SK-N-SH (cell line): ENCODE data around the gene LPP. TPM values are rescaled to one million over a fixed set of nuclear protein-coding genes. Genes with fewer than 3 reads are reported as not detected.

ENCODE experiments used
- CTCF ChIA-PET: fragments of 300-600, 350-600 bp; formaldehyde crosslinking; extraction: SDS; loops from one replicate; lab custom pipeline; 2021; lab: Yijun Ruan, JAX
- POLR2A ChIA-PET: fragments of 350-600 bp; sonication (Branson Sonifier 250); formaldehyde crosslinking; extraction: SDS; loops from one replicate; lab custom pipeline; 2020; ENCODE audit warnings: antibody characterized with exemption, inconsistent platforms; lab: Yijun Ruan, JAX
- DNase-seq: peaks from one replicate; pipeline ENCODE4 v3.0.0; 2012
- H2AFZ ChIP-seq: fragments of 200-600 bp; sonication (generic); 2 replicates; pipeline ENCODE4 v1.8.1; 2016; ENCODE audit warnings: antibody characterized with exemption, mild to moderate bottlenecking, low read depth
- H3F3A ChIP-seq: fragments of 200-600 bp; sonication (generic); replicated peaks from 2 replicates; pipeline ENCODE3; 2016; ENCODE audit warnings: antibody characterized with exemption, mild to moderate bottlenecking; ENCODE audit not compliant: insufficient read depth
- H3K27ac ChIP-seq, 2 experiments: fragments of 200-500 bp in 1 of 2; fragments of 200-600 bp in 1 of 2; sonication (Bioruptor generic) in 1 of 2; sonication (generic), shearing (Covaris generic) in 1 of 2; 2 replicates each; pipeline versions ENCODE4 v1.5.1 to v1.6.1; 2014 to 2016; ENCODE audit warnings: low read depth in 2 of 2, inconsistent platforms in 1 of 2, low read length in 1 of 2, mild to moderate bottlenecking in 1 of 2, mixed read lengths in 1 of 2
- H3K27me3 ChIP-seq: fragments of 200-600 bp; sonication (generic), shearing (Covaris generic); 2 replicates; pipeline ENCODE4 v1.6.1; 2016; ENCODE audit warnings: mixed run types; ENCODE audit not compliant: insufficient read depth
- H3K36me3 ChIP-seq, 2 experiments: fragments of 200-500 bp in 1 of 2; fragments of 200-600 bp in 1 of 2; sonication (Bioruptor generic) in 1 of 2; sonication (generic) in 1 of 2; replicated peaks in 1 of 2; 2 replicates each; pipeline versions ENCODE3 to v1.5.1; 2014 to 2016; ENCODE audit warnings: low read length in 1 of 2, mild to moderate bottlenecking in 1 of 2; ENCODE audit not compliant: insufficient read depth in 2 of 2, control insufficient read depth in 1 of 2
- H3K4me1 ChIP-seq, 2 experiments: fragments of 200-500 bp in 1 of 2; fragments of 200-600 bp in 1 of 2; sonication (Bioruptor generic) in 1 of 2; sonication (generic), shearing (Covaris generic) in 1 of 2; 2 replicates each; pipeline versions ENCODE4 v1.5.1 to v1.6.1; 2014 to 2016; ENCODE audit warnings: low read depth in 1 of 2, low read length in 1 of 2, mixed run types in 1 of 2; ENCODE audit not compliant: insufficient read depth in 2 of 2, control insufficient read depth in 1 of 2
- H3K4me2 ChIP-seq: fragments of 200-600 bp; sonication (generic), shearing (Covaris generic); 2 replicates; pipeline ENCODE4 v1.6.1; 2017; ENCODE audit warnings: mixed run types
- H3K4me3 ChIP-seq, 2 experiments: fragments of 200-500 bp in 1 of 2; fragments of 200-600 bp in 1 of 2; sonication (Bioruptor generic) in 1 of 2; sonication (generic), shearing (Covaris generic) in 1 of 2; 2 replicates each; pipeline versions ENCODE4 v1.5.1 to v1.8.1; 2014 to 2016; ENCODE audit warnings: low read depth in 2 of 2, inconsistent platforms in 1 of 2, low read length in 1 of 2, mild to moderate bottlenecking in 1 of 2, mixed read lengths in 1 of 2, moderate library complexity in 1 of 2
- H3K79me2 ChIP-seq: fragments of 200-600 bp; sonication (generic); 2 replicates; pipeline ENCODE4 v1.8.1; 2017; ENCODE audit warnings: mild to moderate bottlenecking; ENCODE audit not compliant: insufficient read depth
- H3K9ac ChIP-seq: fragments of 200-600 bp; sonication (generic); 2 replicates; pipeline ENCODE4 v1.6.1; 2017; ENCODE audit warnings: mixed run types
- H3K9me2 ChIP-seq: fragments of 200-600 bp; sonication (generic); 2 replicates; pipeline ENCODE4 v1.6.1; 2017; ENCODE audit warnings: mixed run types
- H3K9me3 ChIP-seq: fragments of 200-600 bp; sonication (generic); 2 replicates; pipeline ENCODE4 v1.6.1; 2017; ENCODE audit warnings: mixed run types, mild to moderate bottlenecking, moderate library complexity
- H4K20me1 ChIP-seq: fragments of 200-600 bp; sonication (generic); 2 replicates; pipeline ENCODE4 v1.6.1; 2017; ENCODE audit warnings: mild to moderate bottlenecking, mixed run types; ENCODE audit not compliant: insufficient read depth
- CHD2 ChIP-seq: fragments of 150-350 bp; IDR thresholded peaks from 2 replicates; pipeline ENCODE4 v1.6.1; 2018; ENCODE audit warnings: low read length; ENCODE audit not compliant: partially characterized antibody
- FOSL2 ChIP-seq: IDR thresholded peaks from 2 replicates; pipeline ENCODE4 v1.4.0; 2012; ENCODE audit warnings: low read depth, mild to moderate bottlenecking, moderate library complexity, borderline replicate concordance
- FOXJ3 ChIP-seq: sonication (generic); formaldehyde crosslinking; IDR thresholded peaks from 2 replicates; pipeline ENCODE4 v1.5.1; 2020; ENCODE audit warnings: mild to moderate bottlenecking, missing genetic modification reagents
- JUND ChIP-seq: IDR thresholded peaks from 2 replicates; pipeline ENCODE4 v1.4.0; 2012
- MEF2A ChIP-seq: IDR thresholded peaks from 2 replicates; pipeline ENCODE4 v1.4.0; 2012; ENCODE audit warnings: low read depth, borderline replicate concordance
- TCF12 ChIP-seq: IDR thresholded peaks from 2 replicates; pipeline ENCODE4 v1.4.0; 2012
- WGBS: methylation state at CpG from one replicate; pipeline ENCODE4 v1.1.6; 2017; ENCODE audit warnings: low lambda C conversion rate; 5-methylcytosine and 5-hydroxymethylcytosine counted together
- polyA plus RNA-seq, 3 experiments: library from polyadenylated mRNA; depleted of rRNA; stranded (reverse); fragments of >200 nt; gene quantifications; 2 replicates each; pipeline ENCODE4 v1.2.3, GENCODE V29; 2012
- TF ChIP-seq, protein P1 (sequence below): IDR thresholded peaks from 2 replicates; pipeline ENCODE4; 2012
- TF ChIP-seq, protein P2 (sequence below): fragments of 150-350 bp; IDR thresholded peaks from 2 replicates; pipeline ENCODE4 v1.6.1; 2017; ENCODE audit warnings: antibody characterized with exemption, low read length, low read depth, borderline replicate concordance
- TF ChIP-seq, protein P3 (sequence below): IDR thresholded peaks from 2 replicates; pipeline ENCODE4 v1.6.1; 2012; ENCODE audit warnings: mild to moderate bottlenecking, low read depth, low read length, moderate library complexity
- TF ChIP-seq, protein P4 (sequence below): IDR thresholded peaks from 2 replicates; pipeline ENCODE4 v1.4.0; 2012; ENCODE audit warnings: low read depth, borderline replicate concordance

LPP gene
- polyA plus RNA-seq, 1 of the 3 experiments (the other 2 are of a cell fraction): 6.6 TPM

DNA sequence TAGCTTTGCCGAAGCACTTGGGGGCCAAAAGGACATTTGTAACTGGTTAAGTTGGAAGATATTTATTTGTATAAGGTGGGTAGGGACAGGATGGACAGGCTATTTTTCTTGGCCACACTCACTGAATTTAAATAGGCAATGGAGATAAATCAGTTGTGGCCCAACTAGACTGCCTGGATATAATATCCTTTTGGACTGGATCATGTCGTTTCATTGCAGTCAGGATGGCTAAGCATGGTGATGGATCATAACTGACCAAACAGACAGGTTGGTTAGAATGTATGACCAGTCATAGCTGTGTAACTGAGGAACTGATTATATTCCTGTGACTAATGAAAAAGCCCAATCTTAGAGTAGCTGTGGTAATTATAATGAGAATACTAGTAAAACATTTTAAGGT lies 284.0 kb downstream of the LPP start:
- WGBS: 38% methylated on average over 2 of the region's 2 CpGs
- H3K9ac ChIP-seq: no peak overlapping the region
- CTCF ChIA-PET: no interaction called here
- no peak overlapping the region for H3K4me3 ChIP-seq
- H3K27ac ChIP-seq: no peak overlapping the region
- peaks cover 0 to 4% of the 10 kb centered on the region in 2 experiments for H3K36me3 ChIP-seq
- DNase-seq: no peak
- POLR2A ChIA-PET: no interaction called here
- peaks cover 0 to 15% of the 10 kb centered on the region in 2 experiments; a peak in 1 of 4 replicates for H3K4me1 ChIP-seq
- no peaks in the 10 kb centered on the region for H3K27me3 ChIP-seq
- H3K4me2 ChIP-seq: no peak overlapping the region
- no peaks in the 10 kb centered on the region for H3K9me2 ChIP-seq
- peaks cover 55% of the 10 kb centered on the region for H3K79me2 ChIP-seq
- H4K20me1 ChIP-seq: no peaks in the 10 kb centered on the region
- H2AFZ ChIP-seq: no peak overlapping the region
- TF ChIP-seq, protein P1, sequence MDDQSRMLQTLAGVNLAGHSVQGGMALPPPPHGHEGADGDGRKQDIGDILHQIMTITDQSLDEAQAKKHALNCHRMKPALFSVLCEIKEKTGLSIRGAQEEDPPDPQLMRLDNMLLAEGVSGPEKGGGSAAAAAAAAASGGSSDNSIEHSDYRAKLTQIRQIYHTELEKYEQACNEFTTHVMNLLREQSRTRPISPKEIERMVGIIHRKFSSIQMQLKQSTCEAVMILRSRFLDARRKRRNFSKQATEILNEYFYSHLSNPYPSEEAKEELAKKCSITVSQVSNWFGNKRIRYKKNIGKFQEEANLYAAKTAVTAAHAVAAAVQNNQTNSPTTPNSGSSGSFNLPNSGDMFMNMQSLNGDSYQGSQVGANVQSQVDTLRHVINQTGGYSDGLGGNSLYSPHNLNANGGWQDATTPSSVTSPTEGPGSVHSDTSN: no peak
- TF ChIP-seq CHD2 (no peak), TCF12 (peak; percentile 30; the same call in 1 of the 2 replicates), FOXJ3 (CRISPR knock-in tag) (no peak), MEF2A (no peak)
- TF ChIP-seq, protein P2, sequence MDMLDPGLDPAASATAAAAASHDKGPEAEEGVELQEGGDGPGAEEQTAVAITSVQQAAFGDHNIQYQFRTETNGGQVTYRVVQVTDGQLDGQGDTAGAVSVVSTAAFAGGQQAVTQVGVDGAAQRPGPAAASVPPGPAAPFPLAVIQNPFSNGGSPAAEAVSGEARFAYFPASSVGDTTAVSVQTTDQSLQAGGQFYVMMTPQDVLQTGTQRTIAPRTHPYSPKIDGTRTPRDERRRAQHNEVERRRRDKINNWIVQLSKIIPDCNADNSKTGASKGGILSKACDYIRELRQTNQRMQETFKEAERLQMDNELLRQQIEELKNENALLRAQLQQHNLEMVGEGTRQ: no peak
- TF ChIP-seq, protein P3, sequence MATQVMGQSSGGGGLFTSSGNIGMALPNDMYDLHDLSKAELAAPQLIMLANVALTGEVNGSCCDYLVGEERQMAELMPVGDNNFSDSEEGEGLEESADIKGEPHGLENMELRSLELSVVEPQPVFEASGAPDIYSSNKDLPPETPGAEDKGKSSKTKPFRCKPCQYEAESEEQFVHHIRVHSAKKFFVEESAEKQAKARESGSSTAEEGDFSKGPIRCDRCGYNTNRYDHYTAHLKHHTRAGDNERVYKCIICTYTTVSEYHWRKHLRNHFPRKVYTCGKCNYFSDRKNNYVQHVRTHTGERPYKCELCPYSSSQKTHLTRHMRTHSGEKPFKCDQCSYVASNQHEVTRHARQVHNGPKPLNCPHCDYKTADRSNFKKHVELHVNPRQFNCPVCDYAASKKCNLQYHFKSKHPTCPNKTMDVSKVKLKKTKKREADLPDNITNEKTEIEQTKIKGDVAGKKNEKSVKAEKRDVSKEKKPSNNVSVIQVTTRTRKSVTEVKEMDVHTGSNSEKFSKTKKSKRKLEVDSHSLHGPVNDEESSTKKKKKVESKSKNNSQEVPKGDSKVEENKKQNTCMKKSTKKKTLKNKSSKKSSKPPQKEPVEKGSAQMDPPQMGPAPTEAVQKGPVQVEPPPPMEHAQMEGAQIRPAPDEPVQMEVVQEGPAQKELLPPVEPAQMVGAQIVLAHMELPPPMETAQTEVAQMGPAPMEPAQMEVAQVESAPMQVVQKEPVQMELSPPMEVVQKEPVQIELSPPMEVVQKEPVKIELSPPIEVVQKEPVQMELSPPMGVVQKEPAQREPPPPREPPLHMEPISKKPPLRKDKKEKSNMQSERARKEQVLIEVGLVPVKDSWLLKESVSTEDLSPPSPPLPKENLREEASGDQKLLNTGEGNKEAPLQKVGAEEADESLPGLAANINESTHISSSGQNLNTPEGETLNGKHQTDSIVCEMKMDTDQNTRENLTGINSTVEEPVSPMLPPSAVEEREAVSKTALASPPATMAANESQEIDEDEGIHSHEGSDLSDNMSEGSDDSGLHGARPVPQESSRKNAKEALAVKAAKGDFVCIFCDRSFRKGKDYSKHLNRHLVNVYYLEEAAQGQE: no peak
- TF ChIP-seq, protein P4, sequence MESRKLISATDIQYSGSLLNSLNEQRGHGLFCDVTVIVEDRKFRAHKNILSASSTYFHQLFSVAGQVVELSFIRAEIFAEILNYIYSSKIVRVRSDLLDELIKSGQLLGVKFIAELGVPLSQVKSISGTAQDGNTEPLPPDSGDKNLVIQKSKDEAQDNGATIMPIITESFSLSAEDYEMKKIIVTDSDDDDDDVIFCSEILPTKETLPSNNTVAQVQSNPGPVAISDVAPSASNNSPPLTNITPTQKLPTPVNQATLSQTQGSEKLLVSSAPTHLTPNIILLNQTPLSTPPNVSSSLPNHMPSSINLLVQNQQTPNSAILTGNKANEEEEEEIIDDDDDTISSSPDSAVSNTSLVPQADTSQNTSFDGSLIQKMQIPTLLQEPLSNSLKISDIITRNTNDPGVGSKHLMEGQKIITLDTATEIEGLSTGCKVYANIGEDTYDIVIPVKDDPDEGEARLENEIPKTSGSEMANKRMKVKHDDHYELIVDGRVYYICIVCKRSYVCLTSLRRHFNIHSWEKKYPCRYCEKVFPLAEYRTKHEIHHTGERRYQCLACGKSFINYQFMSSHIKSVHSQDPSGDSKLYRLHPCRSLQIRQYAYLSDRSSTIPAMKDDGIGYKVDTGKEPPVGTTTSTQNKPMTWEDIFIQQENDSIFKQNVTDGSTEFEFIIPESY: no peak
- no peaks in the 10 kb centered on the region for H3K9me3 ChIP-seq
- H3F3A ChIP-seq: peaks cover 7% of the 10 kb centered on the region

DNA sequence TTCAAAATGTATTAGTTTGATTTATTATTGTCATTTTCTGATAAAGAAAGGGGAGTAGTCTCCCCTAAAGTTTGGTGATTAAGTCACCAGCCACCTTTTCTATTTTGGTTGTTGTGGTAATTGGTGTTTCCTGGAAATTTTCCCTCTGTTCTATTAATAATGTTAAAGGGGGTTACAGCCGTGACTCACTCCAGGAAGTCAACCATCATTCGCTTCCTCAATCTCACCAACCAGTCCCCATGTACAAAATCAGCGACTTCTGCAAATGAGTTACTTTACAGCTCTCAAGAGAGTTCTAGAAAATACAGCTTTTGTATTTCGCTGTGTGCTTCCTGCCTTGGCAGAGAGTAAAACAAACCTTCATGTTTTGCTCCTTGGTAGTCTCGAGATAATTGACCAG lies 285.1 kb downstream of the LPP start:
- no peak overlapping the region for H3K9ac ChIP-seq
- H3K4me3 ChIP-seq: no peak overlapping the region
- H3K9me3 ChIP-seq: no peaks in the 10 kb centered on the region
- H3K36me3 ChIP-seq: peaks cover 0 to 13% of the 10 kb centered on the region in 2 experiments
- DNase-seq: no peak
- H3K79me2 ChIP-seq: peaks cover 52% of the 10 kb centered on the region
- ChIA-PET POLR2A (no interaction called here), CTCF (no interaction called here)
- no peak overlapping the region for H2AFZ ChIP-seq
- H3K27ac ChIP-seq: peak overlapping the region in 1 of 2 experiments; percentile 38; a peak in 2 of 4 replicates
- 31% methylated on average over 5 of the region's 5 CpGs for WGBS
- peaks cover 0 to 11% of the 10 kb centered on the region in 2 experiments; a peak in 1 of 4 replicates for H3K4me1 ChIP-seq
- peak overlapping the region; percentile 12; the same call in 1 of the 2 replicates for H3K4me2 ChIP-seq
- H3K27me3 ChIP-seq: no peaks in the 10 kb centered on the region
- no peaks in the 10 kb centered on the region for H3F3A ChIP-seq
- H3K9me2 ChIP-seq: no peaks in the 10 kb centered on the region
- no peaks in the 10 kb centered on the region for H4K20me1 ChIP-seq
- TF ChIP-seq MEF2A: peak; percentile 80
- TF ChIP-seq FOSL2: peak; percentile 44; the same call in 1 of the 2 replicates
- TF ChIP-seq TCF12: no peak
- TF ChIP-seq JUND: no peak
